ENCODE measurements around the gene ZP3.
"Not testable (repeated sequence)": the region's sequence is repeated elsewhere in the genome, so short reads cannot be mapped to it uniquely, and the experiment has no call there.

GRCh38 chr7:76484456-76484855, 59.7 kb downstream of the ZP3 start:
- not testable (repeated sequence) for TF ChIP-seq CTCF, POLR2A (IDR thresholded peaks at IDR 0.05)

Data from Peyer's patch (tissue), 4 donors.